Nasal cavity respiratory epithelium epithelial cell of viscerocranial mucosa (primary cell): ENCODE data around the gene SLC43A3. TPM values are rescaled to one million over a fixed set of nuclear protein-coding genes. Genes with fewer than 3 reads are reported as not detected.

Experiments used
- total RNA-seq: library from RNA; depleted of rRNA; stranded (reverse); fragments of >200 nt; gene quantifications from 2 replicates; pipeline ENCODE4 v1.2.3, GENCODE V29; 2014

The SLC43A3 gene
- 15.6 and 21.9 TPM in 2 replicates for total RNA-seq

DNA sequence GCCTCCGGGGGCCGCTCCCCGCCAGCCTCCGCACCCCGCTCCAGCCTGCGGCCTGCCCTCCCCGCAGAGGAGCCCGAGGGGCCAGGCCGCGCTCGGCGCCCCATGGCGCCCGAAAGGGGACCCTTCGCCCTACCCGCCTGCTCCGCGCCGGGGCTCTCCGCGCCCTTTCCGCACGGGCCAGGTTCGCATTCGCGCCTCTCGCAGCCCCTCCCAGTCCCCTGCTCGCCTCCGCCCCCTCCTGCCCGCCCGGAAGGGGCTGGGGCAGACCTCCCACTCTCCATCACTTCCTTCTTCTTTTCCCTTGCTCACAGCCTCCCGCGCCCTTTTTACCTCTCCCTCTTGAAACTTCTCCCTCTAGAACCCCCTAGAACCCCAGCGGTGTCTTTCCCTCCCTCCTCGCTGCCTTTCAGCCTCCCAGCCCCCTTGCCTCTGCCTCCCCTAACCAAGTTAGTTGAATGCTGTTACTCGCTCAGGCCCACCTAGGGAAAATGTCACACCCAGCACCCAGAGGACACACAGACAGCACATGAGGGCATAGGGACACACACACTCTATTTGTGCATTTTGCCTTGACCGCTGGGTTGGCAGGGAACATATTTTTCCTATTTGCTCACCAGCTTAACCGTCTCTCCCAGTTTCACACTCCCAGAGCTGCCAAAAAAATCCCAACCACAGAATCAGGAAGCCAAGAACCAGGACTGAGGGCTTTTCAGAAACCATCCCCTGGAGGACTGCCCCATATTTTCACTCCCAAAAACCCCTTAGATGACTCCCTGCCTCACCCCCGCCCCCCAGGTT, at the start of gene SLC43A3:
SLC43A3 (minus strand) TSS at position 193 of the 798 bp plus-strand sequence. CDS start 949 bp downstream, outside the sequence.

DNA sequence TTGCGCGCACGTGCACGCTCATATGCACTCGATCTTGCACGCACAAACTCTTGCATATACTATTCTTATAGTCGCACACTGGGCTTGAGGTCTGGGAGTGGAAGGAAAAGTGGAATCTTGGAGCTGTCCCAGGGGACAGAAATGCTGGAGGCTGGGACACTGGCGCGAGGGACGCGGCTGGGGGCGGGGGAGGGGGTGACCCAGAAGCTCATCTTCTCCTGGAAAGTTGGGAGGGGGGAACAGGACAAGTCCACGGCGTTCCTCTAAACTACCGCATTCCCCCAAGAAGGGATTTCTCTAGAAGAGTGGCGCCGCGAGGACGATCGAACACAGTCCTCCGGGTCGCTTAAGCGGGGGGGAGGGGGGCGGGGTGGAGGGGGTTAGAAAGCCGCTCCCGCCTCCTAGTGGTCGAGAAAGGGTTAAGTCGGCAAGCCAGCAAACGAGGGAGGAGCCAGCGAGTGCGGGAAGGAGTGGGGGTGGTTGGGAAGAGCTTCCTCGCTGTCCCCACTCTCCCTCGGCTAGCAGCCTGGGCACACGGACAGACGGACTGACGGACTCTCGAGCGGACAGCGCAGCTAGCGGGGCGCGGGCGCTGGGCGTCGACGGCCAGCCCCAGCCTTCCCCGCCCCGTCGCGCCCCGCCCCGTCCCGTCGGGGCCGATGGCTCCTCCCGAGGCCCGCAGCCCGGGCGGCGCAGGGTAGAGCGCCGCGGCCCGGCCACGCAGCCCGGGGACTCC, 33.3 kb upstream of the SLC43A3 start, which contains the start of gene RTN4RL2:
RTN4RL2 (plus strand) TSS at position 507 of the 736 bp plus-strand sequence. CDS start 338 bp downstream, outside the sequence.

DNA sequence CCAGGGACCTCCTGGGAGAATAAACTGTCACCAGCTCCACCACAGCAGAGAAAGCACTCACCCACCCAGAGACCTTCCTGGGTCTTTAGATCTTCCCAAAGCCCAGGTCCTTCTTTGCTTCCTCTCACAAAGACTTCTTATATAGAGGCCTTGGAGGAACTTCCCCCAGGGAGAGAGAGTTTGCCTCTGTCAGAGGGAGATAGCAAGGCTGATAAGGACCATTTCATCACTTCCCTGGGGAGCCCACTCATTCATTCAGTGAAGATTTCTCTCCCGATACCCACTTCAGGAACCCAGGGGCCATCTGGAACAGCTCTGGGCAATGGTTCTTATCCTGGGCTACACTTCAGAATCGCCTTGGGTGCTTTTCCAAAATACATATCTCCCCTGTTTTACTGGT, 36.4 kb downstream of the SLC43A3 start, which contains the start of gene PRG2:
PRG2 (minus strand) TSS at position 116 of the 400 bp plus-strand sequence. CDS start 706 bp downstream, outside the sequence.

DNA sequence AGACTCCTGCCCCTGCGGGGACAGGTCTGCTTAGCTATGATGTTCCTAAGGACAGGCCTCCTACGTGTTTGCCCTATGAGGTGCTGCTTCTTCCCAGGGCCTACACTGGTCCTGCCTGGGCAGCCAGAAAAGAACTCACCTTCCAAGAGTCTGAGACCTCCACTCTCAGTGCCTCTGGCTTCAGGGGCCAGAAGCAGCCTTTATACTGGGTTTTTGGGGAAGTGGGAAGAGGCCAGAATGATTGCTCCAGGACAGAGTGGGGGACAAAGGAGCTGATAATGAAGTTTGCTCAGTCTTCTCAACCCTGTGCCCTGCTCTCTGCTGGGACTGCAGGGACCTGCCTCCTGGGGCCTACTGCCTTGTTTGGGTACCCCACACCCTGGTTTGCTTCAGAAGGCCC, 45.9 kb downstream of the SLC43A3 start, which contains the start of gene PRG3:
PRG3 (minus strand) TSS at position 176 of the 400 bp plus-strand sequence. CDS start 442 bp downstream, outside the sequence.

Other genes starting within 250 kb of the SLC43A3 start
- not detected in 2 replicates for gene LRRC55, start 245.2 kb downstream of the SLC43A3 start, total RNA-seq
- gene APLNR, start 189.9 kb downstream of the SLC43A3 start, total RNA-seq = not detected in 2 replicates
- 110 and 231 TPM in 2 replicates for gene TNKS1BP1, start 102.2 kb downstream of the SLC43A3 start, total RNA-seq
- 105 and 126 TPM in 2 replicates for gene SSRP1, start 91.2 kb downstream of the SLC43A3 start, total RNA-seq
- not detected in 2 replicates for gene P2RX3, start 88.8 kb downstream of the SLC43A3 start, total RNA-seq
- not detected in 2 replicates for gene PRG3, start 46.0 kb downstream of the SLC43A3 start, total RNA-seq
- gene PRG2, start 36.5 kb downstream of the SLC43A3 start, total RNA-seq = not detected in 2 replicates
- under 0.01 TPM in 1 of 2 replicates, not detected in the other for gene RTN4RL2, start 33.4 kb upstream of the SLC43A3 start, total RNA-seq
- gene SLC43A1, start 88.6 kb upstream of the SLC43A3 start, total RNA-seq = 2.0 and 2.1 TPM in 2 replicates
- gene TIMM10, start 103.6 kb upstream of the SLC43A3 start, total RNA-seq = 32.3 and 69.0 TPM in 2 replicates
- gene SMTNL1, start 110.5 kb upstream of the SLC43A3 start, total RNA-seq = not detected in 2 replicates
- gene UBE2L6, start 140.6 kb upstream of the SLC43A3 start, total RNA-seq = 10.3 and 48.4 TPM in 2 replicates
- gene SERPING1, start 170.6 kb upstream of the SLC43A3 start, total RNA-seq = 0.68 and 10.0 TPM in 2 replicates
- under 0.01 and 0.07 TPM in 2 replicates for gene YPEL4, start 222.8 kb upstream of the SLC43A3 start, total RNA-seq
- 22.4 and 24.9 TPM in 2 replicates for gene CLP1, start 230.6 kb upstream of the SLC43A3 start, total RNA-seq
- 45.5 and 79.9 TPM in 2 replicates for gene ZDHHC5, start 241.0 kb upstream of the SLC43A3 start, total RNA-seq